WTC11 (cell line): Measurements from ENCODE around the gene GRID2. TPM values are rescaled to one million over a fixed set of nuclear protein-coding genes. Genes with fewer than 3 reads are reported as not detected.

Experiments used
- ATAC-seq: fragments of 200-7000 bp; cut with Tn5 transposase; 2 replicates; pipeline ENCODE4 v1.10.0; 2021; ENCODE audit warnings: mild to moderate bottlenecking, moderate library complexity
- CTCF ChIA-PET: fragments of 300-600 bp; sonication (Branson Sonifier 250); formaldehyde crosslinking; loops from one replicate; lab custom pipeline; 2021; ENCODE audit warnings: antibody characterized with exemption; lab: Charles Lee
- POLR2A ChIA-PET: fragments of 350-600 bp; sonication (Branson Sonifier 250); formaldehyde crosslinking; loops from one replicate; lab custom pipeline; 2021; ENCODE audit warnings: antibody characterized with exemption; lab: Charles Lee
- DNase-seq: peaks from one replicate; pipeline ENCODE4 v3.0.0; 2021; ENCODE audit warnings: low spot score
- H3K27ac Mint-ChIP-seq: 2 replicates; pipeline ENCODE4 v1.8.0; 2021; ENCODE audit warnings: mixed read lengths
- H3K27me3 Mint-ChIP-seq: 2 replicates; pipeline ENCODE4 v1.8.0; 2021; ENCODE audit warnings: low read depth, mild to moderate bottlenecking, moderate library complexity, mixed read lengths
- H3K36me3 Mint-ChIP-seq: 2 replicates; pipeline ENCODE4 v1.8.0; 2021; ENCODE audit warnings: mixed read lengths
- H3K4me1 Mint-ChIP-seq: 2 replicates; pipeline ENCODE4 v1.8.0; 2022; ENCODE audit warnings: mixed read lengths
- H3K4me3 Mint-ChIP-seq: 2 replicates; pipeline ENCODE4 v1.8.0; 2021; ENCODE audit warnings: mild to moderate bottlenecking, moderate library complexity, mixed read lengths
- H3K9me3 Mint-ChIP-seq: 2 replicates; pipeline ENCODE4 v1.8.0; 2021; ENCODE audit warnings: mixed read lengths
- CBFB ChIP-seq: sonication (generic); formaldehyde crosslinking; IDR thresholded peaks from 2 replicates; pipeline ENCODE4 v1.8.1; 2022; ENCODE audit warnings: mild to moderate bottlenecking, low read depth, missing genetic modification reagents
- CREB1 ChIP-seq: sonication (generic); formaldehyde crosslinking; IDR thresholded peaks from 2 replicates; pipeline ENCODE4 v1.8.0; 2023; ENCODE audit warnings: mild to moderate bottlenecking, missing genetic modification reagents
- ELF4 ChIP-seq: sonication (generic); formaldehyde crosslinking; IDR thresholded peaks from 2 replicates; pipeline ENCODE4 v1.8.1; 2022; ENCODE audit warnings: low read depth, mild to moderate bottlenecking, moderate library complexity, missing genetic modification reagents
- FOXK1 ChIP-seq: sonication (generic); formaldehyde crosslinking; IDR thresholded peaks from 2 replicates; pipeline ENCODE4 v1.8.0; 2022; ENCODE audit warnings: mild to moderate bottlenecking, moderate library complexity, missing genetic modification reagents
- JAZF1 ChIP-seq: fragments of 250-450 bp; sonication (Bioruptor Pico); IDR thresholded peaks from 2 replicates; pipeline ENCODE4 v1.9.0; 2021; ENCODE audit warnings: moderate library complexity, mild to moderate bottlenecking, inconsistent platforms
- KAT7 ChIP-seq: sonication (generic); formaldehyde crosslinking; IDR thresholded peaks from 2 replicates; pipeline ENCODE4 v1.8.1; 2023; ENCODE audit warnings: missing genetic modification reagents, mild to moderate bottlenecking, borderline replicate concordance
- RELA ChIP-seq: sonication (generic); formaldehyde crosslinking; IDR thresholded peaks from 2 replicates; pipeline ENCODE4 v1.8.1; 2022; ENCODE audit warnings: missing genetic modification reagents, mild to moderate bottlenecking, borderline replicate concordance
- RORB ChIP-seq: fragments of 250-450 bp; sonication (Bioruptor Pico); IDR thresholded peaks from 2 replicates; pipeline ENCODE4 v1.9.0; 2021; ENCODE audit warnings: mild to moderate bottlenecking
- ZNF121 ChIP-seq: sonication (generic); formaldehyde crosslinking; IDR thresholded peaks from 2 replicates; pipeline ENCODE4 v1.8.0; 2023; ENCODE audit warnings: missing genetic modification reagents
- ZNF263 ChIP-seq: sonication (generic); formaldehyde crosslinking; IDR thresholded peaks from 2 replicates; pipeline ENCODE4 v1.8.1; 2022; ENCODE audit warnings: low read depth, mild to moderate bottlenecking, moderate library complexity, missing genetic modification reagents
- ZNF396 ChIP-seq: fragments of 250-450 bp; sonication (Bioruptor Pico); IDR thresholded peaks from 2 replicates; pipeline ENCODE4 v1.8.0; 2021; ENCODE audit warnings: mild to moderate bottlenecking, moderate library complexity, borderline replicate concordance
- total RNA-seq: library from RNA; stranded (reverse); gene quantifications from 3 replicates; pipeline ENCODE4 v1.2.3, GENCODE V29; 2021
- TF ChIP-seq, protein P1 (sequence below): sonication (generic); formaldehyde crosslinking; IDR thresholded peaks from 2 replicates; pipeline ENCODE4 v1.8.0; 2023; ENCODE audit warnings: missing genetic modification reagents, mild to moderate bottlenecking, borderline replicate concordance
- TF ChIP-seq, protein P2 (sequence below): fragments of 250-450 bp; sonication (Bioruptor Pico); IDR thresholded peaks from 2 replicates; pipeline ENCODE4 v1.9.0; 2021; ENCODE audit warnings: moderate library complexity, mild to moderate bottlenecking, inconsistent platforms, borderline replicate concordance
- TF ChIP-seq, protein P3 (sequence below): sonication (generic); formaldehyde crosslinking; IDR thresholded peaks from 2 replicates; pipeline ENCODE4 v1.8.1; 2023; ENCODE audit warnings: mild to moderate bottlenecking, missing genetic modification reagents, moderate library complexity
- TF ChIP-seq, protein P4 (sequence below): sonication (generic); formaldehyde crosslinking; IDR thresholded peaks from 2 replicates; pipeline ENCODE4 v1.8.0; 2022; ENCODE audit warnings: mild to moderate bottlenecking, missing genetic modification reagents
- TF ChIP-seq, protein P5 (sequence below): fragments of 250-450 bp; sonication (Bioruptor Pico); IDR thresholded peaks from 2 replicates; pipeline ENCODE4 v1.9.0; 2021; ENCODE audit warnings: mild to moderate bottlenecking, borderline replicate concordance
- TF ChIP-seq, protein P6 (sequence below): sonication (generic); formaldehyde crosslinking; IDR thresholded peaks from 2 replicates; pipeline ENCODE4 v1.8.0; 2023; ENCODE audit warnings: missing genetic modification reagents

GRID2 gene
- total RNA-seq, 1 experiment from 2014 or later = 26.8 TPM

DNA sequence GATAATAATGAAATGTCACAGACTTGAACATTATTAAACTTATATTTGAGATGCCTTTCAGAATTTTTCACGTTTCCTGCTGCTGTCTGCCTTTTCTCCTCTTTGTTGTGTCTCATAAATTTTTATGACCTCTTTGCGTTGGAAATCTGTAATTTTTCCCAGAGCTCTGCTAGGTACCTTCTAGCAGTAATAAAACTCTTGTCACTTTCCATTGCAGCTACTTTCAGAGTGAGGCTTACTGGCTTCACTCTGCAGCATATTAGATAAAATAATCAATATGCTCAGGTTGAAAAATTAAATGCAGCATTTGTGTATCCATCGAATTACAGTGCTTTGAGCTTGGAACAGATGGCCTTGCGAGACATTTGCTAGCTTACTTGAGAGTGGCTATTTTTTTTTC lies 689.0 kb downstream of the GRID2 start:
- H3K27ac Mint-ChIP-seq = no peak overlapping the region
- H3K4me3 Mint-ChIP-seq = no peak overlapping the region
- H3K4me1 Mint-ChIP-seq = no peaks in the 10 kb centered on the region
- H3K27me3 Mint-ChIP-seq = no peaks in the 10 kb centered on the region
- TF ChIP-seq, protein P1, sequence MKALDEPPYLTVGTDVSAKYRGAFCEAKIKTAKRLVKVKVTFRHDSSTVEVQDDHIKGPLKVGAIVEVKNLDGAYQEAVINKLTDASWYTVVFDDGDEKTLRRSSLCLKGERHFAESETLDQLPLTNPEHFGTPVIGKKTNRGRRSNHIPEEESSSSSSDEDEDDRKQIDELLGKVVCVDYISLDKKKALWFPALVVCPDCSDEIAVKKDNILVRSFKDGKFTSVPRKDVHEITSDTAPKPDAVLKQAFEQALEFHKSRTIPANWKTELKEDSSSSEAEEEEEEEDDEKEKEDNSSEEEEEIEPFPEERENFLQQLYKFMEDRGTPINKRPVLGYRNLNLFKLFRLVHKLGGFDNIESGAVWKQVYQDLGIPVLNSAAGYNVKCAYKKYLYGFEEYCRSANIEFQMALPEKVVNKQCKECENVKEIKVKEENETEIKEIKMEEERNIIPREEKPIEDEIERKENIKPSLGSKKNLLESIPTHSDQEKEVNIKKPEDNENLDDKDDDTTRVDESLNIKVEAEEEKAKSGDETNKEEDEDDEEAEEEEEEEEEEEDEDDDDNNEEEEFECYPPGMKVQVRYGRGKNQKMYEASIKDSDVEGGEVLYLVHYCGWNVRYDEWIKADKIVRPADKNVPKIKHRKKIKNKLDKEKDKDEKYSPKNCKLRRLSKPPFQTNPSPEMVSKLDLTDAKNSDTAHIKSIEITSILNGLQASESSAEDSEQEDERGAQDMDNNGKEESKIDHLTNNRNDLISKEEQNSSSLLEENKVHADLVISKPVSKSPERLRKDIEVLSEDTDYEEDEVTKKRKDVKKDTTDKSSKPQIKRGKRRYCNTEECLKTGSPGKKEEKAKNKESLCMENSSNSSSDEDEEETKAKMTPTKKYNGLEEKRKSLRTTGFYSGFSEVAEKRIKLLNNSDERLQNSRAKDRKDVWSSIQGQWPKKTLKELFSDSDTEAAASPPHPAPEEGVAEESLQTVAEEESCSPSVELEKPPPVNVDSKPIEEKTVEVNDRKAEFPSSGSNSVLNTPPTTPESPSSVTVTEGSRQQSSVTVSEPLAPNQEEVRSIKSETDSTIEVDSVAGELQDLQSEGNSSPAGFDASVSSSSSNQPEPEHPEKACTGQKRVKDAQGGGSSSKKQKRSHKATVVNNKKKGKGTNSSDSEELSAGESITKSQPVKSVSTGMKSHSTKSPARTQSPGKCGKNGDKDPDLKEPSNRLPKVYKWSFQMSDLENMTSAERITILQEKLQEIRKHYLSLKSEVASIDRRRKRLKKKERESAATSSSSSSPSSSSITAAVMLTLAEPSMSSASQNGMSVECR (CRISPR knock-in tag) = no peak
- H3K9me3 Mint-ChIP-seq = no peaks in the 10 kb centered on the region
- DNase-seq (no peak), ATAC-seq (no peak)
- CTCF ChIA-PET = no interaction called here
- POLR2A ChIA-PET = no interaction called here
- H3K36me3 Mint-ChIP-seq = no peaks in the 10 kb centered on the region

DNA sequence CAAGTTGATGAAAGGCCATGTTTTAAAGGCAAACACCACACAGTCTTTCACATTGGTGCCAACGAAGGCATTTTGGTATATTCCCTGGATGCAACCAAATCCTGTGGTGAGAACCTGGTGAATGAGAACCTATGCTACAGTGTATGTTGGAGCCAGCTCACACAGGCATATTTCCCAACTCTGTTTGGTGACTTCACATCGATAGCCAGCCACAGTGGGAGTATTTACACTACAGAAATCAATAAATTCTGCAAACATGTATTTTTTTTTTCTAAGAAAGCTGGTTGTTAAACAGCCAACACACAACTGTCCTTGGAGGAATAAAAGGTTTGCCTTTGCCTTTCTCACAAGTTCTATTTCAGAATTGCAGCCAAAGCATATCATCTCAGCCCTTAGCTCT lies 691.0 kb downstream of the GRID2 start:
- ATAC-seq (no peak), DNase-seq (no peak)
- no peak overlapping the region for H3K4me3 Mint-ChIP-seq
- no peaks in the 10 kb centered on the region for H3K9me3 Mint-ChIP-seq
- ChIA-PET CTCF (no interaction called here), POLR2A (no interaction called here)
- no peaks in the 10 kb centered on the region for H3K4me1 Mint-ChIP-seq
- TF ChIP-seq, protein P2, sequence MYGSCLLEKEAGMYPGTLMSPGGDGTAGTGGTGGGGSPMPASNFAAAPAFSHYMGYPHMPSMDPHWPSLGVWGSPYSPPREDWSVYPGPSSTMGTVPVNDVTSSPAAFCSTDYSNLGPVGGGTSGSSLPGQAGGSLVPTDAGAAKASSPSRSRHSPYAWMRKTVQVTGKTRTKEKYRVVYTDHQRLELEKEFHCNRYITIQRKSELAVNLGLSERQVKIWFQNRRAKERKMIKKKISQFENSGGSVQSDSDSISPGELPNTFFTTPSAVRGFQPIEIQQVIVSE = no peak
- TF ChIP-seq RORB (CRISPR knock-in tag) = no peak
- TF ChIP-seq, protein P3, sequence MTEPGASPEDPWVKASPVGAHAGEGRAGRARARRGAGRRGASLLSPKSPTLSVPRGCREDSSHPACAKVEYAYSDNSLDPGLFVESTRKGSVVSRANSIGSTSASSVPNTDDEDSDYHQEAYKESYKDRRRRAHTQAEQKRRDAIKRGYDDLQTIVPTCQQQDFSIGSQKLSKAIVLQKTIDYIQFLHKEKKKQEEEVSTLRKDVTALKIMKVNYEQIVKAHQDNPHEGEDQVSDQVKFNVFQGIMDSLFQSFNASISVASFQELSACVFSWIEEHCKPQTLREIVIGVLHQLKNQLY (CRISPR knock-in tag) = no peak
- TF ChIP-seq ZNF263 (CRISPR knock-in tag) = no peak
- no peak for TF ChIP-seq ELF4 (CRISPR knock-in tag)
- H3K36me3 Mint-ChIP-seq = no peaks in the 10 kb centered on the region
- H3K27me3 Mint-ChIP-seq = no peaks in the 10 kb centered on the region
- no peak overlapping the region for H3K27ac Mint-ChIP-seq

DNA sequence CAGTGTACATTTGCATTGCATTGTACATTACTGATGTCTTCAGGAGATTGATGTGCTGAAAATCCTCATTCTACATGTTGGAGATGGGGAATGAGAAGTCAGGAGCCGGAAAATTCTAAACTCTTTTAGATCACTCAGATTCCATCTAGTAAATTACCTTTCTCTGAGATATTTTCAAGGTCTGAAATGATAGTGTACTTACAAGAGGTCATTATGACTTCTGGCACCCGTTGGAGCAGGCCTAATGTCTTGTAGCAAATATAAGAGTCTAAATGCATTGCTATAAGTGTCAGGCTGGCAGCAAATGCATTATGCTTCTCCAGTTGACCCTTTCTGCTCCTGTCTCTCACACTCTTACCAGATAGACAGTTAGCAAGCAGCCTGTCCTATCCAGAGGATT lies 692.8 kb downstream of the GRID2 start:
- POLR2A ChIA-PET = no interaction called here
- Mint-ChIP-seq H3K9me3 (no peaks in the 10 kb centered on the region), H3K4me3 (no peak overlapping the region), H3K36me3 (no peaks in the 10 kb centered on the region), H3K27ac (no peak overlapping the region), H3K27me3 (no peaks in the 10 kb centered on the region), H3K4me1 (no peaks in the 10 kb centered on the region)
- CTCF ChIA-PET = no interaction called here
- DNase-seq = no peak
- TF ChIP-seq, protein P4, sequence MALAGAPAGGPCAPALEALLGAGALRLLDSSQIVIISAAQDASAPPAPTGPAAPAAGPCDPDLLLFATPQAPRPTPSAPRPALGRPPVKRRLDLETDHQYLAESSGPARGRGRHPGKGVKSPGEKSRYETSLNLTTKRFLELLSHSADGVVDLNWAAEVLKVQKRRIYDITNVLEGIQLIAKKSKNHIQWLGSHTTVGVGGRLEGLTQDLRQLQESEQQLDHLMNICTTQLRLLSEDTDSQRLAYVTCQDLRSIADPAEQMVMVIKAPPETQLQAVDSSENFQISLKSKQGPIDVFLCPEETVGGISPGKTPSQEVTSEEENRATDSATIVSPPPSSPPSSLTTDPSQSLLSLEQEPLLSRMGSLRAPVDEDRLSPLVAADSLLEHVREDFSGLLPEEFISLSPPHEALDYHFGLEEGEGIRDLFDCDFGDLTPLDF (CRISPR knock-in tag) = no peak
- TF ChIP-seq RELA (CRISPR knock-in tag) (no peak), KAT7 (no peak), FOXK1 (no peak), CREB1 (CRISPR knock-in tag) (no peak)
- no peak for ATAC-seq

DNA sequence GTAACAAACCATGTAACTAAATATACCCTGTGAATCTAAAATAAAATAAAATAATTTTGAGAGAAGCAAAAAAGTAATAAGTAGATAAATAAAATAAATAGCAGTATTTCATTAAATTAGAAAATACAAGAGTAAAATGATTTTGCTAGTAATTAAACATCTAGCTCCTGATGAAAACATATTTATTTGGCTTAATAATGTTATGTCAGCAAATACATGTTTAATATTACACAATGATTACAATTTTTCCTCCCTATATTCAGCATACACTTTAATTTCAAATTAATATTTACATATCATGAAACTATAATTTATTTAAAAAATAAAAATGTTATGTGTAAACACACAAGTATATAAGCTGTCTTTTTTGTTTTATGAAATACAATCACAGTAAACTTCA lies 697.1 kb downstream of the GRID2 start:
- CTCF ChIA-PET = no interaction called here
- TF ChIP-seq ZNF396 (CRISPR knock-in tag) (no peak), RELA (CRISPR knock-in tag) (no peak), JAZF1 (CRISPR knock-in tag) (no peak), ZNF121 (CRISPR knock-in tag) (no peak), ELF4 (CRISPR knock-in tag) (no peak), CREB1 (CRISPR knock-in tag) (no peak), KAT7 (no peak), ZNF263 (CRISPR knock-in tag) (no peak), CBFB (no peak)
- TF ChIP-seq, protein P5, sequence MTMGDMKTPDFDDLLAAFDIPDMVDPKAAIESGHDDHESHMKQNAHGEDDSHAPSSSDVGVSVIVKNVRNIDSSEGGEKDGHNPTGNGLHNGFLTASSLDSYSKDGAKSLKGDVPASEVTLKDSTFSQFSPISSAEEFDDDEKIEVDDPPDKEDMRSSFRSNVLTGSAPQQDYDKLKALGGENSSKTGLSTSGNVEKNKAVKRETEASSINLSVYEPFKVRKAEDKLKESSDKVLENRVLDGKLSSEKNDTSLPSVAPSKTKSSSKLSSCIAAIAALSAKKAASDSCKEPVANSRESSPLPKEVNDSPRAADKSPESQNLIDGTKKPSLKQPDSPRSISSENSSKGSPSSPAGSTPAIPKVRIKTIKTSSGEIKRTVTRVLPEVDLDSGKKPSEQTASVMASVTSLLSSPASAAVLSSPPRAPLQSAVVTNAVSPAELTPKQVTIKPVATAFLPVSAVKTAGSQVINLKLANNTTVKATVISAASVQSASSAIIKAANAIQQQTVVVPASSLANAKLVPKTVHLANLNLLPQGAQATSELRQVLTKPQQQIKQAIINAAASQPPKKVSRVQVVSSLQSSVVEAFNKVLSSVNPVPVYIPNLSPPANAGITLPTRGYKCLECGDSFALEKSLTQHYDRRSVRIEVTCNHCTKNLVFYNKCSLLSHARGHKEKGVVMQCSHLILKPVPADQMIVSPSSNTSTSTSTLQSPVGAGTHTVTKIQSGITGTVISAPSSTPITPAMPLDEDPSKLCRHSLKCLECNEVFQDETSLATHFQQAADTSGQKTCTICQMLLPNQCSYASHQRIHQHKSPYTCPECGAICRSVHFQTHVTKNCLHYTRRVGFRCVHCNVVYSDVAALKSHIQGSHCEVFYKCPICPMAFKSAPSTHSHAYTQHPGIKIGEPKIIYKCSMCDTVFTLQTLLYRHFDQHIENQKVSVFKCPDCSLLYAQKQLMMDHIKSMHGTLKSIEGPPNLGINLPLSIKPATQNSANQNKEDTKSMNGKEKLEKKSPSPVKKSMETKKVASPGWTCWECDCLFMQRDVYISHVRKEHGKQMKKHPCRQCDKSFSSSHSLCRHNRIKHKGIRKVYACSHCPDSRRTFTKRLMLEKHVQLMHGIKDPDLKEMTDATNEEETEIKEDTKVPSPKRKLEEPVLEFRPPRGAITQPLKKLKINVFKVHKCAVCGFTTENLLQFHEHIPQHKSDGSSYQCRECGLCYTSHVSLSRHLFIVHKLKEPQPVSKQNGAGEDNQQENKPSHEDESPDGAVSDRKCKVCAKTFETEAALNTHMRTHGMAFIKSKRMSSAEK = no peak
- TF ChIP-seq, protein P6, sequence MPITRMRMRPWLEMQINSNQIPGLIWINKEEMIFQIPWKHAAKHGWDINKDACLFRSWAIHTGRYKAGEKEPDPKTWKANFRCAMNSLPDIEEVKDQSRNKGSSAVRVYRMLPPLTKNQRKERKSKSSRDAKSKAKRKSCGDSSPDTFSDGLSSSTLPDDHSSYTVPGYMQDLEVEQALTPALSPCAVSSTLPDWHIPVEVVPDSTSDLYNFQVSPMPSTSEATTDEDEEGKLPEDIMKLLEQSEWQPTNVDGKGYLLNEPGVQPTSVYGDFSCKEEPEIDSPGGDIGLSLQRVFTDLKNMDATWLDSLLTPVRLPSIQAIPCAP (CRISPR knock-in tag) = no peak
- TF ChIP-seq, all 79 proteins: peak for 0
- no peak overlapping the region for H3K4me3 Mint-ChIP-seq
- H3K4me1 Mint-ChIP-seq = no peaks in the 10 kb centered on the region
- ATAC-seq = no peak
- POLR2A ChIA-PET = no interaction called here
- H3K27me3 Mint-ChIP-seq = no peaks in the 10 kb centered on the region
- no peaks in the 10 kb centered on the region for H3K36me3 Mint-ChIP-seq
- no peaks in the 10 kb centered on the region for H3K9me3 Mint-ChIP-seq
- H3K27ac Mint-ChIP-seq = no peak overlapping the region
- DNase-seq = no peak
